GM13976 (cell line): Measurements from ENCODE around the gene SDK1.

Experiments
- DNase-seq: peaks from one replicate; pipeline ENCODE4 v3.0.0; 2012; ENCODE audit warnings: low spot score
- CTCF ChIP-seq: IDR thresholded peaks from 2 replicates; pipeline ENCODE4 v1.5.1; 2012; ENCODE audit warnings: borderline replicate concordance, mild to moderate bottlenecking; ENCODE audit not compliant: insufficient read depth; ENCODE audit errors: extremely low read depth, missing control alignments, control extremely low read depth
- in situ Hi-C: fragments of 300-500 bp; cut with MboI; formaldehyde crosslinking; loops from one replicate; pipeline ENCODE4 v1.12.0; 2022; ENCODE audit warnings: low sequenced_read_pairs, mixed read lengths, inconsistent platforms; ENCODE audit not compliant: unreplicated experiment

The SDK1 gene

GRCh38 chr7:4149236-4149635, 848.2 kb downstream of the SDK1 start:
- no peak for TF ChIP-seq CTCF
- in situ Hi-C loops, result no loop called here
- DNase-seq, result no peak

DNA sequence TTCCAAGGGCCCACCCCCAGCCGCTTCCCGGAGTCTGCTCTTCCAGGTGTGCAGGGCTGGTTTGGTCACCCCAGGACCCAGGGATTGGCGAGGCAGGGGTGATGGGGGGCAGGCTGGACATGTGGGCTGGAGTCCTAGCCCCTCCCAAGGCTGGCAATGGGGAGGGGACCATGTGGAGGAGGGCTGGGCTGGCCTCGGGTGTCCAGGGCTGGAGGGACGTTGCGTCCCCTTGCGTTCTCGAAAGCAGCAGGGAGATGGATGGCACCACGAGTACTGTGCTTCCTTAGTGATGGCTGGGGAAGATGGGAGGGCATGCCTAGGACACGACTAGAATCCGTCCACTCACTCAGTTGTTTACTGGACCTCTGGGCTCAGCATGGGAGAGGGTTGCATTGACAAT, 848.6 kb downstream of the SDK1 start:
- TF ChIP-seq CTCF, result no peak
- in situ Hi-C loops, result no loop called here

GRCh38 chr7:4150731-4151130, 849.7 kb downstream of the SDK1 start:
- in situ Hi-C loops, result no loop called here
- no peak for TF ChIP-seq CTCF

More for the DNA sequence above, 848.6 kb downstream of the SDK1 start:
- DNase-seq, result no peak

GRCh38 chr7:4151524-4151923, 850.5 kb downstream of the SDK1 start:
- in situ Hi-C loops, result no loop called here
- no peak for TF ChIP-seq CTCF
- no peak for DNase-seq

More at GRCh38 chr7:4150731-4151130, 849.7 kb downstream of the SDK1 start:
- no peak for DNase-seq

DNA sequence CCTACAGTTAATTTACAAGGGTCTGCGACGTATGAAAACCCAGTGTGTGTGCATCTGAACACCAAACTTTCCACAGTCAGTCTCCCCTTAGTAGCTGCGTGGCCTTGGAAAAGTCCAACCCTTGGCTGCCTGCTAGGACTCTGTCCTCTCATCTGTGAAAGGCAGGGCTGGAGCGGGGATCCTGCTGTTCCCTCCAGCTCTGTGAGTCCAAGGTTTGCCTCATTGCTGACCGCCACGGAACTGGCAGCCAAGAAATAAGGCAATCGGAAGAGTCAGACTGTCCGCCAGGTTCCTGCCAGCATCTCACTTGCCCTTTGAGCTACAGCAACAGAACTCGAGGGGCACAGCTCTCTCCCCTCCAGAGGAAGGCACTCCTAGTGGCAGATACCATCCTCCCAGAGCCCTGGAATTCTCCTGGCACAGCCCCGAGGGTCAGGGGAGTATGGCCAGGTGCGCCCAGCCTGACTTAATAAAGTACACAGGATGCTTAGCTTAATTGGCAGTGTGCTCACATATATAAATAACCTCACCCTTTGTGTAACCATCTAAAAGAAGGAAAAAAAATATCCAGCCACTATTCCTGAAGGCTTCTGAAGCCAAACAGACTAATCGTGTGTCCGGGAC, 851.0 kb downstream of the SDK1 start:
- no peak for DNase-seq
- TF ChIP-seq CTCF, result no peak
- in situ Hi-C loops, result no loop called here

DNA sequence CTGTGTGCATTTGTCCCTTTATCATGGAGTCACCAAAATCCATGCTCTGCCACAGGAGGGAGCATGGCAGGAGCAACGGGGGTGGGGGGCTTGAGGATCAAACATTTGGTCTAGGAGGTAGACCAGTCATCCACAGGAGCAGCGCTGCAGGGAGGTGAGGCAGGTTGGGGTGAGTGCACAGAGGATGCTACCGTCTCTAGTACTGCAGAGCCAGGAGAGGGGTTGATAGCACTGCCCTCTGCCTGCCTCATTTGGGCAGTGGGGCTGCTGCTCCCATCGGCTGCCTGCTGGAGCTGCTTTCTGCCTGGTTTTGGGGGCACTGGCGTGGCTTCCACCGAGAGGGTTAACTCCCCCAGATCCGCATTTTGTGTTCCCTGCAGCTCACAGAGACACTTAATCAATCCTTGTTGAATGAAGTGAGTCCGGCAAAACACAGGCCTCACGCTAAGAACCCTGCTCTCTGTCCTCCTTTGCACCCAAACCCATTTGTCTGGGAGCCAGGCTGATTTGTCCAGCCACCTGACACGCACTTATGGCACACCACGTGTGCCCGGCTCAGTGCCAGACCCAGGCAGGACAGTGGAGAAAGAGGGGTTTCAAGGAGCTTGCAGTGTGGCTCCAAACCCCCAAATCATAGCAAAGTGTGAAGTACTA, 854.0 kb downstream of the SDK1 start:
- DNase-seq, result no peak
- in situ Hi-C loops, result no loop called here
- TF ChIP-seq CTCF, result no peak
